Measurements from ENCODE around the gene ABHD15. TPM values are rescaled to one million over a fixed set of nuclear protein-coding genes. Genes with fewer than 3 reads are reported as not detected.

ABHD15 gene
- total RNA-seq, 1 experiment from 2014 or later, result 4.1 TPM

GRCh38 chr17:29594519-29595090, 27.8 kb upstream of the ABHD15 start:
- DNase-seq (ENCODE audit: low read depth), result no peak

GRCh38 chr17:29593591-29594518, 27.0 kb upstream of the ABHD15 start:
- DNase-seq (ENCODE audit: low read depth), result peak; percentile 47

- peak; percentile 63 for DNase-seq (ENCODE audit: low read depth)
Measured at GRCh38 chr17:29592850-29593551, 26.2 kb upstream of the ABHD15 start, which contains the start of gene ANKRD13B. TSS of gene ANKRD13B (plus strand) at chr17:29593132. CDS start at chr17:29593622, 490 bp downstream.

GRCh38 chr17:29591737-29592608, 25.1 kb upstream of the ABHD15 start:
- DNase-seq (ENCODE audit: low read depth), result peak; percentile 96

- peak; percentile 82 for DNase-seq (ENCODE audit: low read depth)
Measured at GRCh38 chr17:29591146-29591736, 24.4 kb upstream of the ABHD15 start.

- peak; percentile 84 for DNase-seq (ENCODE audit: low read depth)
Measured at GRCh38 chr17:29590411-29591145, 23.7 kb upstream of the ABHD15 start.

- DNase-seq (ENCODE audit: low read depth), result peak; percentile 92
Measured at GRCh38 chr17:29589524-29590410, 22.9 kb upstream of the ABHD15 start, which contains the start of gene GIT1. TSS of gene GIT1 (minus strand) at chr17:29589648. CDS start at chr17:29589378, 270 bp downstream.

GRCh38 chr17:29588562-29589411, 21.9 kb upstream of the ABHD15 start:
- peak; percentile 55 for DNase-seq (ENCODE audit: low read depth)

GRCh38 chr17:29588017-29588561, 21.3 kb upstream of the ABHD15 start:
- no peak for DNase-seq (ENCODE audit: low read depth)

GRCh38 chr17:29587591-29587990, 20.8 kb upstream of the ABHD15 start:
- no peak for DNase-seq (ENCODE audit: low read depth)

- DNase-seq (ENCODE audit: low read depth), result no peak
Measured at GRCh38 chr17:29586676-29587469, 20.0 kb upstream of the ABHD15 start.

- DNase-seq (ENCODE audit: low read depth), result peak; percentile 80
Measured at GRCh38 chr17:29585080-29585751, 18.4 kb upstream of the ABHD15 start.

- DNase-seq (ENCODE audit: low read depth), result peak; percentile 44
Measured at GRCh38 chr17:29584452-29585079, 17.7 kb upstream of the ABHD15 start.

GRCh38 chr17:29583324-29584248, 16.7 kb upstream of the ABHD15 start:
- DNase-seq (ENCODE audit: low read depth), result no peak

- DNase-seq (ENCODE audit: low read depth), result no peak
Measured at GRCh38 chr17:29582772-29583171, 15.9 kb upstream of the ABHD15 start.

All from Daoy (cell line).